GM19240 (cell line): ENCODE measurements around the gene EMD.
"Not testable (repeated sequence)": the region's sequence is repeated elsewhere in the genome, so short reads cannot be mapped to it uniquely, and the experiment has no call there.

ENCODE experiments used
- DNase-seq: peaks from one replicate; pipeline ENCODE4 v3.0.0; 2011; ENCODE audit warnings: low spot score; ENCODE audit not compliant: insufficient read length

The EMD gene

GRCh38 chrX:154389812-154390747 is 11.0 kb downstream of the EMD start:
- DNase-seq: not testable (repeated sequence)

DNA sequence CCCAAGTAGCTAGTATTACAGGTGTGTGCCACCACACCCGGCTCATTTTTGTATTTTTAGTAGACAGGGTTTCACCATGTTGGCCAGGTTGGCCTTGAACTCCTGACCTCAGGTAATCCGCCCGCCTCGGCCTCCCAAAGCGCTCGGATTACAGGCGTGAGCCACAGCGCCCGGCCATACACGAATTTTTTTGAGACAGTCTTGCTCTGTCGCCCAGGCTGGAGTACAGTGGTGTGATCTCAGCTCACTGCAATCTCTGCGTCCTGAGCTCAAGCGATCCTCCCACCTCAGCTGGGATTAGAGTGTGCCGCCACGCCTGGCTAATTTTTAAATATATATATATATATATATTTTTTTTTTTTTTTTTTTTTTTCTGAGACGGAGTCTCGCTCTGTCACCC is 17.3 kb downstream of the EMD start:
- DNase-seq: not testable (repeated sequence)

DNA sequence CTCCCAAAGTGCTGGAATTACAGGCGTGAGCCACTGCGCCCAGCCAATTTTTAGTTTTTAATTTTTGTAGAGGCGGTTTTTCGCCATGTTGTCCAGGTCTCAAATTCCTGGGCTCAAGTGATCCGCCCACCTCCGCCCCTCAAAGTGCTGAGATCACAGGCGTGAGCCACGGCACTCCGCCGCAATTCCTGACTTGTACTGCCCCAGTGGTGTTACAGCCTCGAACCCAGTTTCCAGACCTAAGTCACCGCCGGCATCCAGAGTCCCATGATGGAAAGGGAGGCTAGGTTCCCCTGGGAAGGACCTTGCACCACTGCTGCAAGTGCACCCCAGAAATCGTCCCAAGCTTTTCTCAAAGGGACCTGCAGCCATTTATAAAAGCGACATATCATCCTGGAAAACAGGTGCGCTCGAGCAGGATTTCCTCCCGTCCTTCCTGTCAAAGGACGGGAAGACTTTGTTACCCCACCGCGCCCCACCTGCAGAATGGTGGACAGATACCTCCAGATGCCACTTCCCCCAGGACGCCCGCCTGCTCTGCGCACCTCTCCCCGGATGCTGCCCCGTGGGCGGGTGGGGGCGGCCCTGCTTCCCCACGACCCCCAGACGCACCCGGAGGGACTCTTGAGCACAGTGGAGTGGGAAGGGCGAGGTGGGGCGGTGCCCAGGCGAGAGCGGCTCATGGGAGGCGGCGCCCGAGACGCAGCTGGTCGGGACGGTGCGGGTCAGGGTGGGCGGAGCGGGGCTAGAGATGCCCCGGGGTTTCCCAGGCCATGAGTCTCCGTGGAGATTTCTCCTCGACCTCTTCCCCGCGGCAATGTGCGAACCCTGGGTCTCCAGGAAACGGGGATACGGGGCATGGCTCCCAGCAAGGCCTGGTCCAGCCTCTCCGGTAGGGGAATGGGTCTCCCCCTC is 18.1 kb downstream of the EMD start:
- no peak for DNase-seq

DNA sequence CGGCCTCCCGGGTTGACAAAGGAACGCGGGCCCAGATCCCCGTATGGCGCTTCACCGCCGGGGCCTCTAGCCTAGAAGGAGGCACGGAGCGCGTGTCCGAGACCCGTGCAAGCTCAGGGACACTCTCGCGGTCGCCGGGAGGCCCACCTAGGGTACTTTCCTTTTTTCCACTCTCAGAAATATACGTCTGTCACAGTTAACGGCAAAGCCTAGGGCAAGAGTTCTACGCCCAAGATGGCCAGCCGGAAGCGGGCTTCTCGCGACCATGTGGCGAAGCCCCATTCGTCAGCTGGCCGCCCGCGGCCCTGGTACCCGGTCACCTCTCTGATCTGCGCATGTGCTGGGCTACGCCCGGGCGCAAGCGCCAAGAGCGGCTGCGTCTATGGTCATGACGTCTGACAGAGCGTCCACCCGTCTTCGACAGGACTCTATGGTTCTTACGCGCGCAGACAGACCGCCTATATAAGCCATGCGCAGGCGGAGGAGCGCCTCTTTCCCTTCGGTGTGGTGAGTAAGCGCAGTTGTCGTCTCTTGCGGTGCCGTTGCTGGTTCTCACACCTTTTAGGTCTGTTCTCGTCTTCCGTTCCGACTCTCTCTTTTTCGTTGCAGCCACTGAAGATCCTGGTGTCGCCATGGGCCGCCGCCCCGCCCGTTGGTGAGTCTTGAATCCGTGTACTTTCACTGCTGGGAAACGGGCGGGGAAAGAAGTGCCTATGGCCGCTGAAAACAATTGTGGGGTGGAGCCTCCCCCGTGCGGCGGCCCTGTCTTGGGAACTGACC is 19.0 kb downstream of the EMD start, which contains the start of gene RPL10:
Gene RPL10, plus strand, starts transcription at position 490 of the 780 bp plus-strand sequence. Its CDS starts 143 bp downstream, at position 633.
- DNase-seq: peak; percentile 70

- DNase-seq: no peak
Measured at GRCh38 chrX:154398668-154399526, 19.8 kb downstream of the EMD start.

- no peak for DNase-seq
Measured at GRCh38 chrX:154399527-154400368, 20.7 kb downstream of the EMD start.

DNA sequence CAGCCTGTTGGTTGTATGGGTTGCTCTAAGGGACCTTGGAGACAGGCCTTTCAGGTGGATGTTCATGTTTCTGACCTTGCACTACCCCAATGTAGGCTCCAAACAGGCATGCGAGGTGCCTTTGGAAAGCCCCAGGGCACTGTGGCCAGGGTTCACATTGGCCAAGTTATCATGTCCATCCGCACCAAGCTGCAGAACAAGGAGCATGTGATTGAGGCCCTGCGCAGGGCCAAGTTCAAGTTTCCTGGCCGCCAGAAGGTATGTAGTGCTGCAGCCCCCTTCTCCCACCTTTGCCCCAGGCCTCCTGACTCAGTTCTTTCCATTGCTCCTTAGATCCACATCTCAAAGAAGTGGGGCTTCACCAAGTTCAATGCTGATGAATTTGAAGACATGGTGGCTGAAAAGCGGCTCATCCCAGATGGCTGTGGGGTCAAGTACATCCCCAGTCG is 21.3 kb downstream of the EMD start:
- not testable (repeated sequence) for DNase-seq

DNA sequence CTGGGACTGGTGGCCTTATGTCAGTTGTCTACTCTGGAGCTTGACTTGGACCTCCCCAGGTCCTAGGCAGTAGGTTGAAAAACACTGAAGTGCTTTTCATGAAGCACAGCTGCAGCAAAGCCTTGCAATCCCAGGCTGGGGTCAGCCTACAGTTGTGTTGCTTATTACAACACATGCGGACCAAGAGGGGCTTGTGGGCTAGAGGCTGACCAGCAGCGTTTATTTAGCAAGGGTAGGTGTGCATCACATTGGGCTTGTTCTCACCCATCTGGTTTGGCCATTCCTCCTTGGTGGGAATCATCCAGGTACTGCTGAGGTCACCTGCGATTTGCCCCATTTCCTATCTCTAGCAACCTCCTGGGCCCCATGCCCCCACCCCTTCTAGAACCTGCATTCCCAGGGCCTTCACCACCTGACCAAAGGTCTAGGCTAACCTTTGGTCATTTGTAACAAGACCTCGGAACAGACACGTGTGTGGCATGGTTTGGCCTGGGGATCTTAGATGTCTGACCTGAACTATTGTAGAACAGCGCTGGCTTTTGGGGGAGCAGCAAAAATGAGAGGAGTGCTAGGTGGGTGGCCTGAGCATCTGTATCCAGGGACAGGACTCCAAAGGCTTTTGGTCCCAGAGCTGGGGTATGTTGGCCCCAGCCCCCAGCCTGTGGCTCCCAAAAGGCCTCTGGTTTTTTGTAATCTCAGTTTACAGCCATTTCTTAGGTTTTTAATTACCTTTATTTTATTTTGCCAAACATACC is 22.1 kb downstream of the EMD start:
- DNase-seq: no peak

DNA sequence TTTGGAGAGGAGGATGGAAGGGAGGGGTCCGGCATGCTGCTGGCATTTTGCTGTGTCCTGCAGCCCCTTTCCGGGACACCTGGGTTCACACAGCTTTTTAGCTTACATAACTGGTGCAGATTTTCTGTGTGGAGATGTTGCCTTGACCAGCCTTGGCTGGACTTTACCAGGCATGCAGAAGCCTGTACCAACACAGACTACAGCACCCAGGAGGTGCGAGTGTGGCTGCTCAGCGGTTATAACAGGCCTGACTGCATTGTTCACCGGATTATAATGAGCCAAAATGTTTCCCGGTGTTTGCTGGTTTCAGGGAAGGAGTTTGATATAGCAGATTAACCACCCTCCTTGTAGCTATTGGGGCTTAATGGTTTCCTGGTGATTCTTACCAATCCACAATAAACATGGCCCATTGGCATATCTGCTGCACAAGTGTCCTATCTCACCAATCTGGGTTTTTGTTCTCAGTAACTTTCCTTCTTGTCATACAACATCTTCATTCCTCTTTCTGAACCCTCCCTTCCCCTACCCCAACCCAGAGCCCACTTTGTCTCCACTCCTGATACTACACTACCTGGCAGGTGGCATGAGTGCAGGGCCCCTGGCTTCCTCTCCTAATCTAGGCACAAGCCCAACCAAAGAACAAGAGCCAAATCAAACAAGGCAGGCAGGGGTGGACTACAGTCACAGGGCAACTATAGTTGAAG is 23.0 kb downstream of the EMD start:
- no peak for DNase-seq

GRCh38 chrX:154402622-154403127 is 23.6 kb downstream of the EMD start:
- DNase-seq: no peak

GRCh38 chrX:154403192-154403591 is 24.1 kb downstream of the EMD start:
- no peak for DNase-seq

DNA sequence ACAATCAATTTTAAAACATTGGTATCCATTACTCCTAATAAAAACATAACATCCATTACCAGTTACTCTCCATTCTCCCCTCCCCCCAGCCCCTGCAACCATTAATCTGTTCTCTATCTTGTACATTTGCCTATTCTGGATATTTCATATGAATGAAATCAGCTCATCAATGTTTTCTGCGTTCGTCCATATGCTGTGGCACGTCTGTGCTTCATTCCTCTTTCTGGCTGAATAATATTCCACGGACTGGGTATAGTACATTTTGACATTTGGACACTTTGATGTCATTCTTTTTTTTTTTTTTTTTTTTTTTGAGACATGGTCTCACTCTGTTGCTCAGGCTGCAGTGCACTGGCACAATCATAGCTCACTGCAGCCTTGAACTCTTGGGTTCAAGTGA is 24.8 kb downstream of the EMD start:
- DNase-seq: no peak

DNA sequence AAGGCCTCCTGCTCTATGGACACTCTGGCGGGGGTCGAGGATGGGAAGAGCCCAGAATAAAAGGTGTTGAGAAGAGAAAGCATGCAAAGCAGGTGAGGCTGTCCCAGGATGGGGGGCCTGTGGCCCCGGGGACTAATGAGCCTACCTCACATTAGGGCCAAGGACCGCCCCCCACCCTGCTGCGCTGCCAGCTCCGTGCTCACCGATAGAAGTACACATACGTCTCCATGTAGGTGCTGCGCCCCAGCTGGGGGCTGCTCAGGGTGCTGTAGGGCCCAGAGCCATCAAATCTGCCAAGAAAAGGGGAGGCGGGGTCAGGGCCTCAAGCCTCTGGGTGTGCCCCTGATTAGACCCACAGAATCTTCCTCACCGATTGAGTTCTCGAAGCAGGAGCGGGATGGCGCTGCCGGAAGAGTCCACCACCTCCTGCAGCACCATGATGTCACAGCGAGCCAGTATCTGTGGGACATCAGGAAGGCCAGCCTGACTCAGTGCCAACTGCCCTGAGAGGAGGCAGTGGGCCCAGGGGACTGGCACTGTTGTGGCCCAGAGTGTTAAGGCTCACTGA is 25.6 kb downstream of the EMD start:
- DNase-seq: no peak

GRCh38 chrX:154408659-154409221 is 29.6 kb downstream of the EMD start:
- DNase-seq: no peak

DNA sequence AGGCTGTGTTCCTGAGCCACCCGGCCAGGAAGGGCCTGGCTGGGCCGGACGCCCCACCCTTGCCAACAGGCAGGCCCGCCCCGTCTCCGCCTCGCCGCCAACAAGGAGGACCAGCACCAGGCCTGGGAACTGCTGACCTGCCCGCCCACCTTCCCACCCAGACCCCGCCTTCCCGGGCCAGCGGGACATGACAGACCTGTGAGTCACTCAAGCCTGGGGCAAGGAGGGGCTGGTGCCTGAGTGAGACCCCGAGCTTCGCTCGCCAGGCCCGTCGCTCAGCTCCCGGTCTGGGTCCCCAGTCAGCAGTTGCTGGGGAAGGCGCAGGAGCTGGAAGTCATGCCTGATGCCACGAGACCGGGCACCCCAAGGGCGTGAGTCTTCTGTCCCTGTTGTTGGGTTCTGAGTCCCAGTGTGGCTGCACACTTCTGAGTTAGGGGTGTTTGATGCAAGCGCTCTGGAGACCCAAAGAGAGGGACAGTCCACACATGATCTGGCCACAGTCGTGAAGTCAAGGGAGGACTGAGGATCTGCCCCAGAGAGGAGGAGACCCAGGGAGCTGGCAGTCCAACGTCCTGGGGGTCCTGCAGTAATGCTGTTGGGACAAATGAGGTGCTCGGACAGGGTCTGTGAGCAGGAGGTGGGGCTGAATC is 30.3 kb downstream of the EMD start, which contains the start of gene DNASE1L1:
Gene DNASE1L1, minus strand, starts transcription at position 33 of the 650 bp plus-strand sequence. CDS start 3,686 bp downstream, outside the sequence.
- peak; percentile 26 for DNase-seq

- peak; percentile 33 for DNase-seq
Measured at GRCh38 chrX:154411981-154412340, 32.9 kb downstream of the EMD start.
